GM21360 (cell line): ENCODE data around the gene ZNF581.

Experiments
- ATAC-seq: cut with Tn5 transposase; IDR thresholded peaks from one replicate; pipeline ENCODE4 v1.9.1; 2021; ENCODE audit warnings: mild to moderate bottlenecking, moderate library complexity; ENCODE audit not compliant: unreplicated experiment

Gene ZNF581

GRCh38 chr19:55625004-55625326 lies 18.5 kb upstream of the ZNF581 start:
- ATAC-seq, result no peak

- ATAC-seq, result no peak
Observed at GRCh38 chr19:55626350-55626749, 17.1 kb upstream of the ZNF581 start.

GRCh38 chr19:55632463-55632834 lies 11.0 kb upstream of the ZNF581 start:
- ATAC-seq, result no peak

GRCh38 chr19:55633861-55634260 lies 9.6 kb upstream of the ZNF581 start:
- no peak for ATAC-seq

GRCh38 chr19:55635334-55635717 lies 8.1 kb upstream of the ZNF581 start:
- no peak for ATAC-seq

GRCh38 chr19:55635856-55636440 lies 7.5 kb upstream of the ZNF581 start:
- no peak for ATAC-seq

- ATAC-seq, result no peak
Observed at GRCh38 chr19:55636723-55637122, 6.7 kb upstream of the ZNF581 start.

GRCh38 chr19:55637534-55637933 lies 5.9 kb upstream of the ZNF581 start:
- no peak for ATAC-seq

GRCh38 chr19:55638864-55639359 lies 4.5 kb upstream of the ZNF581 start:
- no peak for ATAC-seq

- no peak for ATAC-seq
Observed at GRCh38 chr19:55640043-55640576, 3.3 kb upstream of the ZNF581 start.

GRCh38 chr19:55640577-55641425 lies 2.6 kb upstream of the ZNF581 start, which contains the start of gene ZNF580:
TSS of gene ZNF580 (plus strand) at chr19:55641002. CDS start at chr19:55642509, 1,507 bp downstream.
- no peak for ATAC-seq

GRCh38 chr19:55641426-55642152 lies 1.9 kb upstream of the ZNF581 start:
- no peak for ATAC-seq

- no peak for ATAC-seq
Observed at GRCh38 chr19:55642153-55643002, 1.1 kb upstream of the ZNF581 start.

GRCh38 chr19:55643887-55644176 lies 383 bp downstream of the ZNF581 start:
- no peak for ATAC-seq

GRCh38 chr19:55644191-55644833 lies 863 bp downstream of the ZNF581 start:
- no peak for ATAC-seq

- no peak for ATAC-seq
Observed at GRCh38 chr19:55644842-55645511, 1.5 kb downstream of the ZNF581 start.

GRCh38 chr19:55645512-55645881 lies 2.0 kb downstream of the ZNF581 start:
- no peak for ATAC-seq

GRCh38 chr19:55646889-55647731 lies 3.7 kb downstream of the ZNF581 start:
- no peak for ATAC-seq
